ENCODE measurements around the gene LRRC2.

Gene LRRC2, protein sequence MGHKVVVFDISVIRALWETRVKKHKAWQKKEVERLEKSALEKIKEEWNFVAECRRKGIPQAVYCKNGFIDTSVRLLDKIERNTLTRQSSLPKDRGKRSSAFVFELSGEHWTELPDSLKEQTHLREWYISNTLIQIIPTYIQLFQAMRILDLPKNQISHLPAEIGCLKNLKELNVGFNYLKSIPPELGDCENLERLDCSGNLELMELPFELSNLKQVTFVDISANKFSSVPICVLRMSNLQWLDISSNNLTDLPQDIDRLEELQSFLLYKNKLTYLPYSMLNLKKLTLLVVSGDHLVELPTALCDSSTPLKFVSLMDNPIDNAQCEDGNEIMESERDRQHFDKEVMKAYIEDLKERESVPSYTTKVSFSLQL

DNA sequence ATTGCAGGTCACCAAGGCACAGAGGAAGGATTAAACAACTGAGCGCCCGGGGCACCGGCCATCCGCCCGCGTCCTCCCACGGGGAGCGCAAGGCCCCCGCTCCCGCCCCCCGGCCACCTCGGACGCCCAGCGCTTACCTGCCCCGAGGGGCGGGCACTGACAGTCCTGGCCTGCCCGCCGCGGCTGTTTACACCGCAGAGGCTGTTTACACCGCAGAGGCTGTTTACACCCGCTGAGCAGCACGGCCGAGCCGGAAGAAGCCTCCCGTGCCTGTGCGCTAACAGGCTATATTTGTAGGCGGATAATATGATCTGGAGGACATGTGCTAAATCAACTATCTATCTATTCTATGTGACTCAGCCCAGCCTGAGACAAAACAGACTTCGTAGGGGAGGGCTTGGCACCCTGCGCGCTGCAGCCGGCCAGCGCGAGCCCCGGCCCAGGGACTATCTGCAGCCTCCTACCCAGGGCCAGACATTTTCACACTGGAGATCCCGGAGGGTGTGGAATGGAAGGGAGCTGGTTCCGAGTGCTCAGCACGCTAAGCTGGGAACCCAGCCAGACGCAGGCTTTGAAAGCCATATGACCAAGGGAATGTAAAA, at the start of gene LRRC2:
Gene LRRC2, minus strand, starts transcription at position 263 of the 602 bp plus-strand sequence. CDS start 14,711 bp downstream, outside the sequence.
- DNase-seq: no peak
- Histone ChIP-seq H3K27me3 (peaks cover 0 to 32% of the 10 kb centered on the region in 2 donors), H3K36me3 (no peaks in the 10 kb centered on the region), H3K9me3 (peaks cover 0 to 8% (median 0%) of the 10 kb centered on the region in 3 donors), H3K4me1 (peaks cover 0 to 14% (median 11%) of the 10 kb centered on the region in 4 donors), H3K27ac (no peak within 1 kb of the TSS), H3K4me3 (peak within 1 kb of the TSS; percentile 38 to 51)
- TF ChIP-seq, protein P1, sequence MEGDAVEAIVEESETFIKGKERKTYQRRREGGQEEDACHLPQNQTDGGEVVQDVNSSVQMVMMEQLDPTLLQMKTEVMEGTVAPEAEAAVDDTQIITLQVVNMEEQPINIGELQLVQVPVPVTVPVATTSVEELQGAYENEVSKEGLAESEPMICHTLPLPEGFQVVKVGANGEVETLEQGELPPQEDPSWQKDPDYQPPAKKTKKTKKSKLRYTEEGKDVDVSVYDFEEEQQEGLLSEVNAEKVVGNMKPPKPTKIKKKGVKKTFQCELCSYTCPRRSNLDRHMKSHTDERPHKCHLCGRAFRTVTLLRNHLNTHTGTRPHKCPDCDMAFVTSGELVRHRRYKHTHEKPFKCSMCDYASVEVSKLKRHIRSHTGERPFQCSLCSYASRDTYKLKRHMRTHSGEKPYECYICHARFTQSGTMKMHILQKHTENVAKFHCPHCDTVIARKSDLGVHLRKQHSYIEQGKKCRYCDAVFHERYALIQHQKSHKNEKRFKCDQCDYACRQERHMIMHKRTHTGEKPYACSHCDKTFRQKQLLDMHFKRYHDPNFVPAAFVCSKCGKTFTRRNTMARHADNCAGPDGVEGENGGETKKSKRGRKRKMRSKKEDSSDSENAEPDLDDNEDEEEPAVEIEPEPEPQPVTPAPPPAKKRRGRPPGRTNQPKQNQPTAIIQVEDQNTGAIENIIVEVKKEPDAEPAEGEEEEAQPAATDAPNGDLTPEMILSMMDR (IDR thresholded peaks at IDR 0.05): no peak
- intact Hi-C loops (cut with DNase I; ENCODE audit: low total_unique reads): no loop called here

DNA sequence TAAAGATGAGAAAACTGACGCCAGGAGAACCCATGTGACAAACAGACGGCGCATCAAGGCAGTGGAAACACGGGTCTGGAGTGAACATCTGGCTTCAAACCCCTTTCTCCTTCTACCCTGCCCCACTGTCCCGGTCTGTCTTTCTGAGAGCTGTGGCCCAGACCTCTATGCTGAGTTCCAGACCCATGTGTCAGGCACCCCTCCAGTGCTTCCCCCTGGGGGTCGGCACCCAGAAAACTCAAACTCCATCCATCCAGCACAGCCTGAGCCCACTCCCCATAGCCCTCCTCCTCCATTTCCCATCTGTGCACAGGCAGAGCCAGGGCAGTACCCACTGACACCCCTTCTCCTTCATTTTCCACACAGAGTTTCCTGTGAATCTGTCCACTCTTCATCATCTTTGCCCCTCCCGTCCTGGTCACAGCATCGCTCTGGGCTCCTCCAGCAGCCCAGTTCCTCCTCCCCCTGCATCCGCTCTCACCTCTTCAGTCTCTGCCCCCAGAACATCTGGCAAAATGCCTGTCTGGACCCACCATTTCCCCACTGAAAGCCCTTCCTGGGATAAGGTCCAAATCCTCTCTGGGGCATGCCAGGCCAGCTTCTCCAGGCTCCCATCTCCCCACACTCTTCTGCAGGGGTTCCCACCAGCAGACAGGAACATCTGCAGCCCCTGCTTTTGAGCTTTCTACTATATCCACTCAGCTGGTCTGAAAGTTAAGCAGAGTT, 49.1 kb upstream of the LRRC2 start:
- DNase-seq: no peak
- Histone ChIP-seq H3K4me3 (no peak overlapping the region), H3K4me1 (peaks cover 0 to 9% (median 3%) of the 10 kb centered on the region in 4 donors), H3K27me3 (peaks cover 0 to 29% of the 10 kb centered on the region in 2 donors), H3K36me3 (no peaks in the 10 kb centered on the region), H3K27ac (no peak overlapping the region), H3K9me3 (no peaks in the 10 kb centered on the region)
- intact Hi-C loops (cut with DNase I; ENCODE audit: low total_unique reads): no loop called here
- TF ChIP-seq, protein P1 (IDR thresholded peaks at IDR 0.05): no peak

DNA sequence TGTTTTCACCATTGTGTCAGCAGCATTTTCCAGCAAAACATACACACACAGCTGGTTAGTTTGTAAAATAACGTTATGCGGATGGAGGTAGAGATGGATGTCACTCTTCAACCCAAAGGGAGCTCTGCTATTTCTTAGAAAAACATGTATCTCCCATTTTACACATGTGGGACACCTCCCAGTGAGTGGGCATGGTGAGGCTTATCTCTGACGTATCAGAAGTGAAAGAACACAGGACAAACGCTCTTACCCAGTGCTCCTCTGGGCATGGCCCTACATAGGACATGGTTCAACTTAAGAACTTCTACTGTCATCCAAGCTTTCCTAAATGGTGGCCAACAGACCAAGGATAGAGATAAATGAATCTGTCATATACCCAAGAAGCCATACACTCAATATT, 48.3 kb upstream of the LRRC2 start:
- TF ChIP-seq, protein P1 (IDR thresholded peaks at IDR 0.05): no peak
- no peak overlapping the region for H3K4me3 ChIP-seq
- intact Hi-C loops (cut with DNase I; ENCODE audit: low total_unique reads): no loop called here

DNA sequence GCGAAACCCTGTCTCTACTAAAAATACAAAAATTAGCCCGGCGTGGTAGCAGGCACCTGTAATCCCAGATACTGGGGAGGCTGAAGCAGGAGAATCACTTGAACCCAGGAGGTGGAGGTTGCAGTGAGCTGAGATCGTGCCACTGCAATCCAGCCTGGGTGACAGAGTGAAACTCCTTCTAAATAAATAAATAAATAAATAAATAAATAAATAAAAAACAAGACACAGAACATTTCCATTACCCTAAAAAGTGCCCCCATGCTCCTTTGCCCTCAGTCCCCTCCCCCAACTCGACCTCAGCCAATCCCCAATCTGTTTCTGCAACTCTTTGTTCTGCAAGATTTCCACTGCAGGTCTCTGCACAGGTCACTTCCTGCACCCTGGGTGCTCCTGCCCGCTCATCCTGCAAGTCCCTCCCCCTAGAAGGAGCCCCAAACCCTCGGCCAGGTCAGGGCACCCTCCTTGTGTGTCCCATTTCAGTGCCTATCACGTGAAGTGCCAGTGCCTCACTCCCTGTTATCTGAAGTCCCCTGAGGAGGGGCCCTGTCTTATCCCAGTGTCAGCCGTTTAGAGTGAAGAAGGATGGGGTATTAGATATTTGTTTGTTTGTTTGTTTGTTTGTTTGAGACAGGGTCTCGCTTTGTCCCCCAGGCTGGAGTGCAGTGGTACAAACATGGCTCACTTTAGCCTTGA, 47.4 kb upstream of the LRRC2 start:
- Histone ChIP-seq H3K36me3 (no peaks in the 10 kb centered on the region), H3K27me3 (peaks cover 0 to 26% of the 10 kb centered on the region in 2 donors), H3K27ac (no peak overlapping the region), H3K4me3 (no peak overlapping the region), H3K9me3 (no peaks in the 10 kb centered on the region), H3K4me1 (no peaks in the 10 kb centered on the region)
- no peak for DNase-seq
- intact Hi-C loops (cut with DNase I; ENCODE audit: low total_unique reads): no loop called here
- TF ChIP-seq, protein P1 (IDR thresholded peaks at IDR 0.05): no peak

More for the DNA sequence above, 48.3 kb upstream of the LRRC2 start:
- Histone ChIP-seq H3K4me1 (peaks cover 0 to 2% (median 0%) of the 10 kb centered on the region in 4 donors), H3K27ac (no peak overlapping the region), H3K27me3 (peaks cover 0 to 29% of the 10 kb centered on the region in 2 donors), H3K9me3 (no peaks in the 10 kb centered on the region), H3K36me3 (no peaks in the 10 kb centered on the region)
- no peak for DNase-seq

DNA sequence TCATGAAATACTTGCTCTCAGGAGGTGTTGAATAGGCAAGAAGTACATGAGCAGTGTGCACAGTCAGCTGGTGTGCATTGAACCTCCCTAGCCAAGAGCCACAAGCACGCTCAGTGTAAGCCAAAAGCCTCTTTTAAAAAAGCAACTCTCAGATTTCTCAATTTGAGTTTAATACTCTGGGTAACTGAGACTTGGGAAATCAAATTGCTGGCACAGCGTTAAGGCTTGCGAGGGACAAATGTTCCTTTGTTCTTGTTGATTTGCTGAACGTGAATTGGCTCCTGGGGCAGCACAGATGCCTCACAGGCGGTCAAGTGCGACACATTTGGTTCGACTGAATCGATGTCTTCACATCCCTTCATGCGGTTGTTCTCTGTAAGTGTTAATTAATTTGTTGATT, 46.2 kb upstream of the LRRC2 start, which contains the start of gene FAM240A:
Gene FAM240A, plus strand, starts transcription at position 202 of the 400 bp plus-strand sequence. Its CDS starts 159 bp downstream, at position 361.
- no peak for DNase-seq
- Histone ChIP-seq H3K9me3 (no peaks in the 10 kb centered on the region), H3K36me3 (no peaks in the 10 kb centered on the region), H3K4me1 (no peaks in the 10 kb centered on the region), H3K27ac (no peak within 1 kb of the TSS), H3K27me3 (peaks cover 0 to 17% of the 10 kb centered on the region in 2 donors), H3K4me3 (no peak within 1 kb of the TSS)
- intact Hi-C loops (cut with DNase I; ENCODE audit: low total_unique reads): no loop called here
- TF ChIP-seq, protein P1 (IDR thresholded peaks at IDR 0.05): no peak

Measured in tibial artery (tissue), 4 donors.